WTC11 (cell line): Measurements from ENCODE around the gene PLA2G4A.

Experiments used
- CTCF ChIP-seq: fragments of 200-600 bp; IDR thresholded peaks from 2 replicates; pipeline ENCODE4 v1.8.0; 2022; ENCODE audit warnings: antibody characterized with exemption
- ELF4 ChIP-seq: sonication (generic); formaldehyde crosslinking; IDR thresholded peaks from 2 replicates; pipeline ENCODE4 v1.8.1; 2022; ENCODE audit warnings: low read depth, mild to moderate bottlenecking, moderate library complexity, missing genetic modification reagents
- ESRRA ChIP-seq: sonication (generic); formaldehyde crosslinking; IDR thresholded peaks from 2 replicates; pipeline ENCODE4 v1.8.1; 2022; ENCODE audit warnings: mild to moderate bottlenecking, missing genetic modification reagents, borderline replicate concordance
- HMGXB4 ChIP-seq: sonication (generic); formaldehyde crosslinking; IDR thresholded peaks from 2 replicates; pipeline ENCODE4 v1.8.1; 2023; ENCODE audit warnings: mild to moderate bottlenecking, moderate library complexity, missing genetic modification reagents
- JUN ChIP-seq: sonication (generic); formaldehyde crosslinking; IDR thresholded peaks from 2 replicates; pipeline ENCODE4 v1.8.0; 2023; ENCODE audit warnings: mild to moderate bottlenecking, missing genetic modification reagents
- MAX ChIP-seq: sonication (generic); formaldehyde crosslinking; IDR thresholded peaks from 2 replicates; pipeline ENCODE4 v1.8.0; 2022; ENCODE audit warnings: mild to moderate bottlenecking, missing genetic modification reagents
- OVOL2 ChIP-seq: fragments of 250-450 bp; sonication (Bioruptor Pico); IDR thresholded peaks from 2 replicates; pipeline ENCODE4 v1.9.0; 2021; ENCODE audit warnings: mild to moderate bottlenecking, borderline replicate concordance
- SMAD3 ChIP-seq: sonication (generic); formaldehyde crosslinking; IDR thresholded peaks from 2 replicates; pipeline ENCODE4 v1.8.0; 2022; ENCODE audit warnings: missing genetic modification reagents, mild to moderate bottlenecking, borderline replicate concordance
- TEAD4 ChIP-seq: sonication (generic); formaldehyde crosslinking; IDR thresholded peaks from 2 replicates; pipeline ENCODE4 v1.8.0; 2022; ENCODE audit warnings: mild to moderate bottlenecking, missing genetic modification reagents
- TF ChIP-seq, protein P1 (sequence below): sonication (generic); formaldehyde crosslinking; IDR thresholded peaks from 2 replicates; pipeline ENCODE4 v1.8.1; 2023; ENCODE audit warnings: mild to moderate bottlenecking, missing genetic modification reagents
- TF ChIP-seq, protein P2 (sequence below): sonication (generic); formaldehyde crosslinking; IDR thresholded peaks from 2 replicates; pipeline ENCODE4 v1.8.0; 2022; ENCODE audit warnings: mild to moderate bottlenecking, missing genetic modification reagents

- no peak for TF ChIP-seq ELF4 (CRISPR knock-in tag)
- TF ChIP-seq, protein P1, sequence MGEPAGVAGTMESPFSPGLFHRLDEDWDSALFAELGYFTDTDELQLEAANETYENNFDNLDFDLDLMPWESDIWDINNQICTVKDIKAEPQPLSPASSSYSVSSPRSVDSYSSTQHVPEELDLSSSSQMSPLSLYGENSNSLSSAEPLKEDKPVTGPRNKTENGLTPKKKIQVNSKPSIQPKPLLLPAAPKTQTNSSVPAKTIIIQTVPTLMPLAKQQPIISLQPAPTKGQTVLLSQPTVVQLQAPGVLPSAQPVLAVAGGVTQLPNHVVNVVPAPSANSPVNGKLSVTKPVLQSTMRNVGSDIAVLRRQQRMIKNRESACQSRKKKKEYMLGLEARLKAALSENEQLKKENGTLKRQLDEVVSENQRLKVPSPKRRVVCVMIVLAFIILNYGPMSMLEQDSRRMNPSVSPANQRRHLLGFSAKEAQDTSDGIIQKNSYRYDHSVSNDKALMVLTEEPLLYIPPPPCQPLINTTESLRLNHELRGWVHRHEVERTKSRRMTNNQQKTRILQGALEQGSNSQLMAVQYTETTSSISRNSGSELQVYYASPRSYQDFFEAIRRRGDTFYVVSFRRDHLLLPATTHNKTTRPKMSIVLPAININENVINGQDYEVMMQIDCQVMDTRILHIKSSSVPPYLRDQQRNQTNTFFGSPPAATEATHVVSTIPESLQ (CRISPR knock-in tag), result no peak
- no peak for TF ChIP-seq MAX
- TF ChIP-seq, protein P2, sequence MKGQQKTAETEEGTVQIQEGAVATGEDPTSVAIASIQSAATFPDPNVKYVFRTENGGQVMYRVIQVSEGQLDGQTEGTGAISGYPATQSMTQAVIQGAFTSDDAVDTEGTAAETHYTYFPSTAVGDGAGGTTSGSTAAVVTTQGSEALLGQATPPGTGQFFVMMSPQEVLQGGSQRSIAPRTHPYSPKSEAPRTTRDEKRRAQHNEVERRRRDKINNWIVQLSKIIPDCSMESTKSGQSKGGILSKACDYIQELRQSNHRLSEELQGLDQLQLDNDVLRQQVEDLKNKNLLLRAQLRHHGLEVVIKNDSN, result no peak
- TF ChIP-seq CTCF, result no peak
- no peak for TF ChIP-seq OVOL2 (CRISPR knock-in tag)
- no peak for TF ChIP-seq ESRRA (CRISPR knock-in tag)
- no peak for TF ChIP-seq TEAD4 (CRISPR knock-in tag)
- no peak for TF ChIP-seq HMGXB4 (CRISPR knock-in tag)
- TF ChIP-seq JUN (CRISPR knock-in tag), result no peak
- TF ChIP-seq SMAD3 (CRISPR knock-in tag), result no peak
Observed at GRCh38 chr1:186785503-186785902, 43.2 kb upstream of the PLA2G4A start.
